Measurements from ENCODE around the gene AKR1B1.

The AKR1B1 gene

GRCh38 chr7:134407311-134407710 is 51.6 kb downstream of the AKR1B1 start:
- no peak for DNase-seq

- no peak for DNase-seq
These were observed 52.5 kb downstream of the AKR1B1 start for GRCh38 chr7:134406431-134406830.

GRCh38 chr7:134405299-134405698 is 53.6 kb downstream of the AKR1B1 start:
- DNase-seq, result no peak

- DNase-seq, result no peak
These were observed 55.8 kb downstream of the AKR1B1 start for GRCh38 chr7:134403062-134403461.

GRCh38 chr7:134400859-134401258 is 58.0 kb downstream of the AKR1B1 start:
- no peak for DNase-seq

- no peak for DNase-seq
These were observed 62.9 kb downstream of the AKR1B1 start for GRCh38 chr7:134396031-134396430.

GRCh38 chr7:134395604-134396003 is 63.3 kb downstream of the AKR1B1 start:
- no peak for DNase-seq

GRCh38 chr7:134394056-134394455 is 64.8 kb downstream of the AKR1B1 start:
- no peak for DNase-seq

Data from stimulated activated CD4-positive, alpha-beta T cell treated with anti-CD3 and anti-CD28 coated beads, Interleukin-12 subunit alpha, Interleukin-12 subunit beta, amount 100 ng/mL, for 4 hours (primary cell).